ENCODE measurements around the gene MLXIP. TPM values are rescaled to one million over a fixed set of nuclear protein-coding genes. Genes with fewer than 3 reads are reported as not detected.

Gene MLXIP
- polyA plus RNA-seq: 10 to 100 TPM in 2 of 4 donors, 1 to 10 TPM in 2; 8.5 to 55.0 (median 30.5) TPM
- long read RNA-seq, donor 1, full-length matches to known transcripts: 3 of 128 reads
- long read RNA-seq, donor 1, partial matches to known transcripts: 105 of 128 reads
- long read RNA-seq, donor 1, other reads (novel, unspliced or antisense): 20 of 128 reads
- long read RNA-seq, donor 2, partial matches to known transcripts: 15 of 15 reads
- long read RNA-seq, donor 2, other reads (novel, unspliced or antisense): 0 of 15 reads
- long read RNA-seq, donor 3, full-length matches to known transcripts: 2 of 9 reads
- long read RNA-seq, donor 3, partial matches to known transcripts: 7 of 9 reads
- long read RNA-seq, donor 3, other reads (novel, unspliced or antisense): 0 of 9 reads
- long read RNA-seq, donor 4: 0 reads
- long read RNA-seq, donor 5: 0 reads
- long read RNA-seq, donor 6, full-length matches to known transcripts: 1 of 7 reads
- long read RNA-seq, donor 6, partial matches to known transcripts: 6 of 7 reads
- long read RNA-seq, donor 6, other reads (novel, unspliced or antisense): 0 of 7 reads
- long read RNA-seq, donor 7: 0 reads
- long read RNA-seq, donor 8: 0 reads
- long read RNA-seq, donor 9: 0 reads
- long read RNA-seq, donor 10, full-length matches to known transcripts: 4 of 10 reads
- long read RNA-seq, donor 10, partial matches to known transcripts: 6 of 10 reads
- long read RNA-seq, donor 10, other reads (novel, unspliced or antisense): 0 of 10 reads

GRCh38 chr12:122078141-122079032 is at the start of gene MLXIP:
MLXIP (plus strand) TSS chr12:122078756; CDS start chr12:122078854, 98 bp downstream.
- H3K4me3 ChIP-seq (ENCODE audit: low read depth in 1 of 3, low read length in 3 of 3): peak within 1 kb of the TSS; percentile 93 to 97 (median 94)
- peaks cover 3 to 37% (median 8%) of the 10 kb centered on the region in 3 donors for H3K4me1 ChIP-seq (ENCODE audit: control insufficient read depth in 3 of 3, insufficient read depth in 2 of 3, low read depth in 1 of 3, low read length in 2 of 3)
- H3K27me3 ChIP-seq (ENCODE audit: control insufficient read depth in 3 of 3, insufficient read depth in 3 of 3, low read length in 3 of 3): no peaks in the 10 kb centered on the region
- DNase-seq: peak; percentile 94 to 97
- FAIRE-seq: no peak
- 0 to 1% (median 1%) methylated on average over 77 to 113 of the region's 113 CpGs for WGBS, 3 donors
- no peaks in the 10 kb centered on the region for H3K9me3 ChIP-seq (ENCODE audit: control insufficient read depth in 2 of 2, insufficient read depth in 1 of 2, low read depth in 1 of 2, low read length in 1 of 2)
- peaks cover 0 to 9% (median 0%) of the 10 kb centered on the region in 3 donors for H3K36me3 ChIP-seq (ENCODE audit: control insufficient read depth in 3 of 3, insufficient read depth in 2 of 3, low read depth in 1 of 3, low read length in 3 of 3)
- peak within 1 kb of the TSS; percentile 69 to 92 (median 76) for H3K27ac ChIP-seq (ENCODE audit: low read depth in 1 of 3, low read length in 2 of 3)

- Histone ChIP-seq H3K27ac (ENCODE audit: low read depth in 1 of 3, low read length in 2 of 3) (no peak overlapping the region), H3K4me1 (ENCODE audit: control insufficient read depth in 3 of 3, insufficient read depth in 2 of 3, low read depth in 1 of 3, low read length in 2 of 3) (peaks cover 0 to 4% (median under 1%) of the 10 kb centered on the region in 3 donors), H3K4me3 (ENCODE audit: low read depth in 1 of 3, low read length in 3 of 3) (no peak overlapping the region), H3K9me3 (ENCODE audit: control insufficient read depth in 2 of 2, insufficient read depth in 1 of 2, low read depth in 1 of 2, low read length in 1 of 2) (no peaks in the 10 kb centered on the region), H3K27me3 (ENCODE audit: control insufficient read depth in 3 of 3, insufficient read depth in 3 of 3, low read length in 3 of 3) (no peaks in the 10 kb centered on the region), H3K36me3 (ENCODE audit: control insufficient read depth in 3 of 3, insufficient read depth in 2 of 3, low read depth in 1 of 3, low read length in 3 of 3) (peaks cover 0 to 31% (median 0%) of the 10 kb centered on the region in 3 donors)
- FAIRE-seq: no peak
- DNase-seq: no peak
- WGBS, 3 donors: 68 to 82% (median 70%) methylated on average over 23 of the region's 23 CpGs
Measured at GRCh38 chr12:122028905-122029560, 49.5 kb upstream of the MLXIP start.

- Histone ChIP-seq H3K27ac (ENCODE audit: low read depth in 1 of 3, low read length in 2 of 3) (no peak overlapping the region), H3K27me3 (ENCODE audit: control insufficient read depth in 3 of 3, insufficient read depth in 3 of 3, low read length in 3 of 3) (no peaks in the 10 kb centered on the region), H3K4me1 (ENCODE audit: control insufficient read depth in 3 of 3, insufficient read depth in 2 of 3, low read depth in 1 of 3, low read length in 2 of 3) (no peaks in the 10 kb centered on the region), H3K9me3 (ENCODE audit: control insufficient read depth in 2 of 2, insufficient read depth in 1 of 2, low read depth in 1 of 2, low read length in 1 of 2) (no peaks in the 10 kb centered on the region), H3K36me3 (ENCODE audit: control insufficient read depth in 3 of 3, insufficient read depth in 2 of 3, low read depth in 1 of 3, low read length in 3 of 3) (peaks cover 0 to 34% (median 0%) of the 10 kb centered on the region in 3 donors), H3K4me3 (ENCODE audit: low read depth in 1 of 3, low read length in 3 of 3) (no peak overlapping the region)
- DNase-seq: no peak
- 76 to 83% (median 80%) methylated on average over 28 of the region's 28 CpGs for WGBS, 3 donors
- no peak for FAIRE-seq
Measured at GRCh38 chr12:122029620-122030423, 48.7 kb upstream of the MLXIP start.

GRCh38 chr12:122030424-122031035 is 48.0 kb upstream of the MLXIP start:
- Histone ChIP-seq H3K27me3 (ENCODE audit: control insufficient read depth in 3 of 3, insufficient read depth in 3 of 3, low read length in 3 of 3) (no peaks in the 10 kb centered on the region), H3K36me3 (ENCODE audit: control insufficient read depth in 3 of 3, insufficient read depth in 2 of 3, low read depth in 1 of 3, low read length in 3 of 3) (peaks cover 0 to 41% (median 0%) of the 10 kb centered on the region in 3 donors), H3K27ac (ENCODE audit: low read depth in 1 of 3, low read length in 2 of 3) (no peak overlapping the region), H3K9me3 (ENCODE audit: control insufficient read depth in 2 of 2, insufficient read depth in 1 of 2, low read depth in 1 of 2, low read length in 1 of 2) (no peaks in the 10 kb centered on the region), H3K4me3 (ENCODE audit: low read depth in 1 of 3, low read length in 3 of 3) (no peak overlapping the region), H3K4me1 (ENCODE audit: control insufficient read depth in 3 of 3, insufficient read depth in 2 of 3, low read depth in 1 of 3, low read length in 2 of 3) (no peaks in the 10 kb centered on the region)
- FAIRE-seq (no peak), DNase-seq (no peak)
- WGBS, 3 donors: 92 to 96% (median 92%) methylated on average over 12 to 13 of the region's 13 CpGs

GRCh38 chr12:122031342-122032216 is 47.0 kb upstream of the MLXIP start:
- Histone ChIP-seq H3K36me3 (ENCODE audit: control insufficient read depth in 3 of 3, insufficient read depth in 2 of 3, low read depth in 1 of 3, low read length in 3 of 3) (peaks cover 0 to 47% (median 0%) of the 10 kb centered on the region in 3 donors), H3K27me3 (ENCODE audit: control insufficient read depth in 3 of 3, insufficient read depth in 3 of 3, low read length in 3 of 3) (no peaks in the 10 kb centered on the region), H3K27ac (ENCODE audit: low read depth in 1 of 3, low read length in 2 of 3) (no peak overlapping the region), H3K4me3 (ENCODE audit: low read depth in 1 of 3, low read length in 3 of 3) (no peak overlapping the region), H3K9me3 (ENCODE audit: control insufficient read depth in 2 of 2, insufficient read depth in 1 of 2, low read depth in 1 of 2, low read length in 1 of 2) (no peaks in the 10 kb centered on the region), H3K4me1 (ENCODE audit: control insufficient read depth in 3 of 3, insufficient read depth in 2 of 3, low read depth in 1 of 3, low read length in 2 of 3) (no peaks in the 10 kb centered on the region)
- peak; percentile 29 to 51 for DNase-seq
- FAIRE-seq: no peak
- 59 to 70% (median 65%) methylated on average over 21 of the region's 21 CpGs for WGBS, 3 donors

GRCh38 chr12:122032580-122032979 is 46.0 kb upstream of the MLXIP start:
- H3K4me3 ChIP-seq (ENCODE audit: low read depth in 1 of 3, low read length in 3 of 3): no peak overlapping the region
- FAIRE-seq: no peak

More at GRCh38 chr12:122032580-122032979, 46.0 kb upstream of the MLXIP start:
- Histone ChIP-seq H3K36me3 (ENCODE audit: control insufficient read depth in 3 of 3, insufficient read depth in 2 of 3, low read depth in 1 of 3, low read length in 3 of 3) (peaks cover 0 to 55% (median 0%) of the 10 kb centered on the region in 3 donors), H3K9me3 (ENCODE audit: control insufficient read depth in 2 of 2, insufficient read depth in 1 of 2, low read depth in 1 of 2, low read length in 1 of 2) (no peaks in the 10 kb centered on the region), H3K4me1 (ENCODE audit: control insufficient read depth in 3 of 3, insufficient read depth in 2 of 3, low read depth in 1 of 3, low read length in 2 of 3) (no peaks in the 10 kb centered on the region), H3K27me3 (ENCODE audit: control insufficient read depth in 3 of 3, insufficient read depth in 3 of 3, low read length in 3 of 3) (no peaks in the 10 kb centered on the region), H3K27ac (ENCODE audit: low read depth in 1 of 3, low read length in 2 of 3) (no peak overlapping the region)
- no peak for DNase-seq
- WGBS, 3 donors: 91 to 94% (median 91%) methylated on average over 11 of the region's 11 CpGs
